GM12875 (cell line): ENCODE results near the gene CEP57.

ENCODE experiments used
- H3K4me3 ChIP-seq: one replicate; pipeline ENCODE4 v1.5.1; 2011; ENCODE audit warnings: low read depth, low read length, control low read depth
- TF ChIP-seq, protein P1 (sequence below): IDR thresholded peaks from 2 replicates; pipeline ENCODE4 v1.5.1; 2011; ENCODE audit warnings: low read depth, mild to moderate bottlenecking, control low read depth, inconsistent platforms, low read length, moderate library complexity, borderline replicate concordance; ENCODE audit not compliant: insufficient read depth

Gene CEP57

GRCh38 chr11:95816037-95816436, 25.7 kb downstream of the CEP57 start:
- no peak overlapping the region for H3K4me3 ChIP-seq
- TF ChIP-seq, protein P1, sequence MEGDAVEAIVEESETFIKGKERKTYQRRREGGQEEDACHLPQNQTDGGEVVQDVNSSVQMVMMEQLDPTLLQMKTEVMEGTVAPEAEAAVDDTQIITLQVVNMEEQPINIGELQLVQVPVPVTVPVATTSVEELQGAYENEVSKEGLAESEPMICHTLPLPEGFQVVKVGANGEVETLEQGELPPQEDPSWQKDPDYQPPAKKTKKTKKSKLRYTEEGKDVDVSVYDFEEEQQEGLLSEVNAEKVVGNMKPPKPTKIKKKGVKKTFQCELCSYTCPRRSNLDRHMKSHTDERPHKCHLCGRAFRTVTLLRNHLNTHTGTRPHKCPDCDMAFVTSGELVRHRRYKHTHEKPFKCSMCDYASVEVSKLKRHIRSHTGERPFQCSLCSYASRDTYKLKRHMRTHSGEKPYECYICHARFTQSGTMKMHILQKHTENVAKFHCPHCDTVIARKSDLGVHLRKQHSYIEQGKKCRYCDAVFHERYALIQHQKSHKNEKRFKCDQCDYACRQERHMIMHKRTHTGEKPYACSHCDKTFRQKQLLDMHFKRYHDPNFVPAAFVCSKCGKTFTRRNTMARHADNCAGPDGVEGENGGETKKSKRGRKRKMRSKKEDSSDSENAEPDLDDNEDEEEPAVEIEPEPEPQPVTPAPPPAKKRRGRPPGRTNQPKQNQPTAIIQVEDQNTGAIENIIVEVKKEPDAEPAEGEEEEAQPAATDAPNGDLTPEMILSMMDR, result no peak

GRCh38 chr11:95821640-95822039, 31.3 kb downstream of the CEP57 start:
- H3K4me3 ChIP-seq, result no peak overlapping the region
- TF ChIP-seq, protein P1, result no peak

DNA sequence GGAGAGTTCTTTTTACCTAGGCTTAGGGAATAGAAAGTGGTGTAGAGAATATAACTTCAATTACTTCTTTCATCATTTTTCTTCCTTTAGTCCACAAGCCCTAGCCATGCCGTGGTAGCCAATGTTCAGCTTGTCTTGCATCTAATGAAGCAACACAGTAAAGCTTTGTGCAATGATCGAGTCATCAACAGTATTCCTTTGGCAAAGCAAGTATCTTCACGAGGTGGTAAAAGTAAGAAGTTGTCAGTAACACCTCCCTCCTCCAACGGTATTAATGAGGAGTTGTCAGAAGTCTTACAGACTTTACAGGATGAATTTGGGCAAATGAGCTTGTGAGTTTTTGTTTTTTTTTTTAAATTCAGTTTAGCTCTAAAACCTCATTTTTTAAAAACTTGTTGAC, 37.4 kb downstream of the CEP57 start:
- TF ChIP-seq, protein P1, result no peak
- no peak overlapping the region for H3K4me3 ChIP-seq

DNA sequence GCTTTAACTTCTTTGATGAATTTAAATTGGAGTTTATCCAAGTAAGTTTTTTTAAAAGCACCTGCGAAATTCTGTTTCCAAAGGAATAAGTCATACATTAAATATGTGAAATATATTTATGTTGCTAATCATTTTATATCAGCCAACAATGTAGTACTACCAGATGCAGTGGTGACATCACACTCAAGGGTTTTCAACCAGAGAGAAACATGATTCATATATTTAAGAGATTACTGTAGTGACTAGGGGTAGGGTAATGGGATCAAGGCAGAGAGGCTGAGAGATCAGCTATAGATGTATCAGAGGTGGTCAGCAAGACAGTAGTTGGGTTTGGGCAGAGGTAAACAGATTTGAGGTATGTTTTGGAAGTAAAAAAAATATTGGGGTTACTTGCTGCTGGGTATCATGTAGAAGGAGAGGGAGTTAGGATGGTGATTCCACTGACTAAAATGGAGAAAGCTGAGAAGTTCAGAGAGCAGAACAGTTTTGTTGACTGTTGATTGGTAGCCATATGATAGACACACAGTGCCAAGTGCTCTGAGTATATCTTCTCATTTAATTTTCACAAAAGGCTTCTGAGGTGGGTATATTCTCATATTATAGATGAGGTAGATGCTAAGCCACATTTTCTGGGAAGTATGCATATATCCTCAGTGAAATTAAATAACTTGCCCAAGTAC, 39.4 kb downstream of the CEP57 start:
- no peak overlapping the region for H3K4me3 ChIP-seq
- TF ChIP-seq, protein P1, result no peak

DNA sequence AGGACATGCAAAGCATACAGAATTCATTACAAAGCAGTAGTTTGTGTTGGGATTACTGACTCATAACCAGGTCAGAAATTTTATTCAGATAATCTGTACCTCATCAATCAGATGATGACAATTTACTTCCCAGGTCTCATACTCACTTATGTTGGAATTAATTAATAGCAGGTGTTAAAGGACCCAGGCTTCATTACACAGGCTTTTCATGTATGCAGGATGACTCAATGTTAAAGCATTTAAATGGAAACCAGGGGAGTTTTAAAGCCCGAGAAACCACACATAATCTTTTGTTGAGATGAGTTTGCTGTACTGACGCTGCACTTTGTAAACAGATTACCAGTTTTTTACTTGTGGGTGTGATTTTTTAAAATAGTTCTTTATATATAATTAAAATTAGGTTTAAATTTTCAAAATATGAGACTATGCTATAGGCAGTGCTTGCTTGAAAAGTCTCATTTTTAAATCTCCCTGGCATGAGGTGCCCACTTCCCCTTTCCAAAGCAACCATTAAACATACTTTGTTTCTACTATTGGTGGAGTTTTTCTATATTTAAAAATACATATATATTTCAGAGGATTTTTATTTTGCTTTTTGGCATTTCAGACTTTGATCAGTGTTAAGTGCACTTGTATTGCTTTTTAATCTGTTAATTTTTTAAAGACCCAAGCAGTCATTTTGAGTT, 41.0 kb downstream of the CEP57 start:
- no peak overlapping the region for H3K4me3 ChIP-seq
- TF ChIP-seq, protein P1, result no peak

GRCh38 chr11:95832763-95833162, 42.5 kb downstream of the CEP57 start:
- TF ChIP-seq, protein P1, result no peak
- no peak overlapping the region for H3K4me3 ChIP-seq

GRCh38 chr11:95833378-95833777, 43.1 kb downstream of the CEP57 start:
- H3K4me3 ChIP-seq, result no peak overlapping the region
- TF ChIP-seq, protein P1, result no peak
